ENCODE results near the gene POU5F2. TPM values are rescaled to one million over a fixed set of nuclear protein-coding genes. Genes with fewer than 3 reads are reported as not detected.

The POU5F2 gene
- under 1 TPM in 7 of 10 donors, not detected in 3; 0.04 to 0.05 (median 0.04) TPM for polyA plus RNA-seq (ENCODE audit: insufficient read length in 10 of 10)
- long read RNA-seq, donor 1 = 0 reads
- long read RNA-seq, donor 2, full-length matches to known transcripts = 1 of 1 reads
- long read RNA-seq, donor 2, partial matches to known transcripts = 0 of 1 reads
- long read RNA-seq, donor 2, other reads (novel, unspliced or antisense) = 0 of 1 reads
- long read RNA-seq, donor 3, full-length matches to known transcripts = 7 of 7 reads
- long read RNA-seq, donor 3, partial matches to known transcripts = 0 of 7 reads
- long read RNA-seq, donor 3, other reads (novel, unspliced or antisense) = 0 of 7 reads
- long read RNA-seq, donor 4, full-length matches to known transcripts = 1 of 1 reads
- long read RNA-seq, donor 4, partial matches to known transcripts = 0 of 1 reads
- long read RNA-seq, donor 4, other reads (novel, unspliced or antisense) = 0 of 1 reads
- long read RNA-seq, donor 5 = 0 reads
- long read RNA-seq, donor 6, full-length matches to known transcripts = 3 of 3 reads
- long read RNA-seq, donor 6, partial matches to known transcripts = 0 of 3 reads
- long read RNA-seq, donor 6, other reads (novel, unspliced or antisense) = 0 of 3 reads
- long read RNA-seq, donor 7 = 0 reads
- long read RNA-seq, donor 8, full-length matches to known transcripts = 1 of 1 reads
- long read RNA-seq, donor 8, partial matches to known transcripts = 0 of 1 reads
- long read RNA-seq, donor 8, other reads (novel, unspliced or antisense) = 0 of 1 reads
- long read RNA-seq, donor 9 = 0 reads

GRCh38 chr5:93741136-93741811 is at the start of gene POU5F2:
TSS of gene POU5F2 (minus strand) at chr5:93741600. CDS start at chr5:93741563, 37 bp downstream.
- no peak for DNase-seq

- DNase-seq = no peak
Measured at GRCh38 chr5:93790401-93790800, 49.0 kb upstream of the POU5F2 start.

GRCh38 chr5:93789173-93790067 is 48.0 kb upstream of the POU5F2 start:
- DNase-seq = peak in 2 of 3 donors; percentile 13 to 31

GRCh38 chr5:93787598-93787997 is 46.2 kb upstream of the POU5F2 start:
- no peak for DNase-seq

- DNase-seq = no peak
Measured at GRCh38 chr5:93785475-93785874, 44.1 kb upstream of the POU5F2 start.

- no peak for DNase-seq
Measured at GRCh38 chr5:93782978-93783377, 41.6 kb upstream of the POU5F2 start.

- DNase-seq = no peak
Measured at GRCh38 chr5:93777620-93778019, 36.2 kb upstream of the POU5F2 start.

- DNase-seq = no peak
Measured at GRCh38 chr5:93756372-93756771, 15.0 kb upstream of the POU5F2 start.

- no peak for DNase-seq
Measured at GRCh38 chr5:93755716-93756115, 14.3 kb upstream of the POU5F2 start.

- DNase-seq = no peak
Measured at GRCh38 chr5:93748875-93749397, 7.5 kb upstream of the POU5F2 start.

GRCh38 chr5:93746406-93747056 is 5.1 kb upstream of the POU5F2 start:
- DNase-seq = no peak

GRCh38 chr5:93736284-93736683 is 5.1 kb downstream of the POU5F2 start:
- no peak for DNase-seq

GRCh38 chr5:93735378-93735777 is 6.0 kb downstream of the POU5F2 start:
- no peak for DNase-seq

GRCh38 chr5:93731987-93732386 is 9.4 kb downstream of the POU5F2 start:
- no peak for DNase-seq

- DNase-seq = no peak
Measured at GRCh38 chr5:93726595-93726994, 14.8 kb downstream of the POU5F2 start.

- no peak for DNase-seq
Measured at GRCh38 chr5:93724791-93725190, 16.6 kb downstream of the POU5F2 start.

- no peak for DNase-seq
Measured at GRCh38 chr5:93723681-93724080, 17.7 kb downstream of the POU5F2 start.

- no peak for DNase-seq
Measured at GRCh38 chr5:93723005-93723404, 18.4 kb downstream of the POU5F2 start.

- DNase-seq = no peak
Measured at GRCh38 chr5:93722588-93722987, 18.8 kb downstream of the POU5F2 start.

- DNase-seq = no peak
Measured at GRCh38 chr5:93721511-93721910, 19.9 kb downstream of the POU5F2 start.

- no peak for DNase-seq
Measured at GRCh38 chr5:93721071-93721470, 20.3 kb downstream of the POU5F2 start.
